ENCODE results near the gene KDM7A.

Gene KDM7A

GRCh38 chr7:140060788-140061606 lies 115.8 kb downstream of the KDM7A start:
- Histone ChIP-seq H3K27ac (peak overlapping the region in 17 of 21 experiments; percentile 43 to 97 (median 94)), H3K4me3 (peak overlapping the region; percentile 45 to 90 (median 73))

DNA sequence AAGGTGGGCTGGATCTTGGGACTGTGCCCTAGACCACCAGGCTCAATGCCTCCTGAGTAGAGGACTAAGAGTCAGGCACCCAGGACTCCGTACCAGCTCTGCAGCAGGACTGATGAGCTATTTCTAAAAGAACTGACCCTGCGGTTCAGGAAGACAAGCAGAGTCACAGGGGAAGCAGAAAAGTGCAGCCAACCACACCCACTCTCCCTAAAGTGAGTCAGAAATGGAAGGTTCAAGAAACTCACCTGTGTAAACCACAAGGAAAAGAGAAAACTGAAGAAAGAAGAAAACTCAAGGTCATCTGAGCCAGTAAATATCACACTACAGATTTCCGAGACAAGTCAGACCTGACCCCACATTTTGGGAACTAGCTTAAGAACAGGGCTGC lies 116.5 kb downstream of the KDM7A start:
- Histone ChIP-seq H3K4me3 (no peak overlapping the region), H3K27ac (peak overlapping the region in 15 of 21 experiments; percentile 3 to 95 (median 39))

GRCh38 chr7:140059273-140060242 lies 117.2 kb downstream of the KDM7A start:
- Histone ChIP-seq H3K4me3 (no peak overlapping the region), H3K27ac (peak overlapping the region in 16 of 21 experiments; percentile 3 to 95 (median 41))

DNA sequence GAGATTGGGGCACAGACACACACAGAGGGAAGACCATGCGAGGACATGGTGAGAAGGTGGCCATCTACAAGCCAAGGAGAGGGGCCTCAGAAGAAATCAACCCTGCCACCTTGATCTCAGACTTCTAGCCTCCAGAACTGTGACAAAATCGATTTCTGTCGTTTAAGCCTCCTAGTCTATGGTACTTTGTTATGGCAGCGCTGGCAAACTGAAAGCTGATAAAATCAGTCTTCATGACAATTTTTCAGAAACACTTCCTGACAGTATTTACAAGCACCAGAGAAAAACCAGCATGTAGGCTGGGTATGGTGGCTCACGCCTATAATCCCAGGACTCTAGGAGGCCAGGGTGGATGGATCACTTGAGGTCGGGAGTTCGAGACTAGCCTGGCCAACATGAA lies 118.3 kb downstream of the KDM7A start:
- peak overlapping the region in 2 of 21 experiments; percentile 2 to 39 for H3K27ac ChIP-seq
- no peak overlapping the region for H3K4me3 ChIP-seq

- Histone ChIP-seq H3K4me3 (no peak overlapping the region), H3K27ac (peak overlapping the region in 4 of 21 experiments; percentile 7 to 35 (median 30))
Observed at GRCh38 chr7:140057143-140057535, 119.6 kb downstream of the KDM7A start.

- Histone ChIP-seq H3K4me3 (no peak overlapping the region), H3K27ac (peak overlapping the region in 3 of 21 experiments; percentile 7 to 35 (median 30))
Observed at GRCh38 chr7:140056431-140057142, 120.2 kb downstream of the KDM7A start.

- no peak overlapping the region for H3K4me3 ChIP-seq
- no peak overlapping the region for H3K27ac ChIP-seq
Observed at GRCh38 chr7:140055833-140056232, 121.0 kb downstream of the KDM7A start.

GRCh38 chr7:140054751-140055150 lies 122.0 kb downstream of the KDM7A start:
- Histone ChIP-seq H3K27ac (peak overlapping the region in 2 of 21 experiments; percentile 6 to 51), H3K4me3 (no peak overlapping the region)

- Histone ChIP-seq H3K27ac (peak overlapping the region in 1 of 21 experiments; percentile 51), H3K4me3 (no peak overlapping the region)
Observed at GRCh38 chr7:140053812-140054539, 122.8 kb downstream of the KDM7A start.

DNA sequence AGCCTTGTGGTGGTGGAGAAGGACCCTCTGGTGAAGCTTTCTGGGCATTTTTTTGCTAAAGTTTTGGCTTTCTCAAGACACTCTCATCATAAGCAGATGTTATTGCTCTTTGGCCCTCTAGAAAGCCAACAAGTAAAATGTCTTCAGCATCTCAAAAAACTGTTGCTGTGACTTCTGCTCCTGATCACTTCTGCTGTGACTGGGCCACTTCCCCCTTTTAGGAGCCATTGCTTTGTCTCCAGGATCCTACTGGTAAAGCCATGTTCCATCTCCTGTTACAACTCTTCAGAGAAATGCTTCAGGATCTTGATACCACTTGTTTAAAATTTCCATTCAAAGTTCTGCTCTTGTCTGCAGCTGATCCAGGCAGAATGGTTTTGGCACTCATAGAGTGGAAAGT lies 125.0 kb downstream of the KDM7A start:
- H3K27ac ChIP-seq = peak overlapping the region in 1 of 21 experiments; percentile 31
- no peak overlapping the region for H3K4me3 ChIP-seq

DNA sequence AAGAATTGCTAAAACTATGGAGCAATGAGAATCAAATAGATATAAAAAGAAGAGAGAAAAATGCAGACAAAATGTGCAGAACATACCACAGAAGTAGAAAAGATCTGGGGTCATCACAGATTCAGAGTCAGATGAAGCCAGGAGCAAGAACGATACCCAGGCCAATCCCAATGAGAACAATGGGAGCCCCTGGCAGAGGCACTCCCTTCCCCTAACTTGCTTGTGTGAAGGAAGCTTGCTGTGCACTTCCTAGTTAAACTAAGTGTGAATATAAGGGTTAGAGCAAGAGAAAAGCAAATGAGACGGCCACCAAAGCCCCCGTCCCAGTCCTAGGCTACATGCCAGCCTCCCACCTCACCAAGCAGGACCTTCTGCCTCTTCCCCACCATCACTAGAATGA lies 126.7 kb downstream of the KDM7A start:
- Histone ChIP-seq H3K4me3 (no peak overlapping the region), H3K27ac (peak overlapping the region in 4 of 21 experiments; percentile 33 to 71 (median 55))

- H3K27ac ChIP-seq = peak overlapping the region in 5 of 21 experiments; percentile 10 to 44 (median 27)
Observed at GRCh38 chr7:140049339-140050024, 127.3 kb downstream of the KDM7A start.

GRCh38 chr7:140048989-140049338 lies 127.8 kb downstream of the KDM7A start:
- no peak overlapping the region for H3K4me3 ChIP-seq
- peak overlapping the region in 2 of 21 experiments; percentile 10 to 43 for H3K27ac ChIP-seq

More at GRCh38 chr7:140049339-140050024, 127.3 kb downstream of the KDM7A start:
- no peak overlapping the region for H3K4me3 ChIP-seq

- Histone ChIP-seq H3K4me3 (no peak overlapping the region), H3K27ac (no peak overlapping the region)
Observed at GRCh38 chr7:140048138-140048537, 128.6 kb downstream of the KDM7A start.

GRCh38 chr7:140047197-140047596 lies 129.6 kb downstream of the KDM7A start:
- no peak overlapping the region for H3K27ac ChIP-seq
- no peak overlapping the region for H3K4me3 ChIP-seq

DNA sequence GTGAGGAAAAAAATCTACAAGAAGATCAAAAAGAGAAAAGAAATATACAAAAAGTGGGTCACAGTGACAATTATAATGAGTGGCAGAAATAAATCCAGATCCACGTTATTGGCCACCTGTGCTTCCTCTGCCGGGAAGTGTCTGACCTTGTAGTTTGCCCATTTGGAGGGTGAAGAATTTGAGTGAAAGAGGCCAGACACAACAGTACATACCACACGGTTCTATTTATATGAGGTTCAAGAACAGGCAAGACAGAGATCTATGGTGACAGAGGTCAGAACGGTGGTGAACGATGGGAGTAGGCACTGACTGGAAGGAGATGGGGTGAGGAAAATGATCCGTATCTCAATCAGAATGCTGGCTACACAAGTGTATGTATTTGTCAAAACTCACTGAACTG lies 131.1 kb downstream of the KDM7A start:
- H3K27ac ChIP-seq = no peak overlapping the region
- H3K4me3 ChIP-seq = no peak overlapping the region

GRCh38 chr7:140044251-140044650 lies 132.5 kb downstream of the KDM7A start:
- Histone ChIP-seq H3K4me3 (no peak overlapping the region), H3K27ac (no peak overlapping the region)

DNA sequence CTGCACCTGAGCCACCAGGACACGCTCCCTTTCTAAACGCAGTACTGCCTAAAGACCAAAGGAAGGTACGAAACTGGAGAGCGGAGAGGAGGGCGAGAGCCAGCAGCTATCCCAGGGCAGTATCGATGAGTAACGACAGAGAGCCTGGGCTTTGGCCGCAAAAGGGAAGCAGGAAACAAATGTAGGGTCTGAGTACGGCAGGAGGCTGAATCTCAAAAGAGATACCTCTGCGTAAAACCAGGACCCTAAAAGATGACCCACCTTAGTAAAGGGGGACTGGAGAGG lies 134.5 kb downstream of the KDM7A start:
- Histone ChIP-seq H3K4me3 (no peak overlapping the region), H3K27ac (no peak overlapping the region)
